Measurements from ENCODE around the gene ATP6V1D. TPM values are rescaled to one million over a fixed set of nuclear protein-coding genes. Genes with fewer than 3 reads are reported as not detected.

ATP6V1D gene
- total and polyA plus RNA-seq, 2 experiments from 2014 or later: 128 to 191 TPM

DNA sequence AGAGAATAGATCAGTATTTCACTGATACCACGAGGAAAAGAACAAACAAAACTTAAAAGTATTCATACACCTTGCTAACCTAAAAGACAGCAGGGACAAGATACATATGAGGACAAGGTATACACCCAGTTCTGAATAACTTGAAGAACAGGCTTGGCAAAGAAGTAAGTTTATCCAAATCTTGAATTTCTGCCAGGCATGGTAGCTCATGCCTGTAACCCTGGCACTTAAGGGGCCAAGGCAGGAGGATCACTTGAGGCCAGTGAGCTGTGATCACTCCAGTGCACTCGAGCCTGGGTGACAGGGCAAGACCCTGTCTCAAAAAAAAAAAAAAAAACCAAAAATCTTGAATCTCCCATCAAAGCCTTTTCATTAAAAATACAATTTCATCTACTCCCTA is 25.5 kb upstream of the ATP6V1D start:
- Histone ChIP-seq H3K27me3 (replicated peaks; ENCODE audit: insufficient read depth) (no peaks in the 10 kb centered on the region), H4K20me1 (ENCODE audit: insufficient read depth) (no peaks in the 10 kb centered on the region), H3K4me1 (ENCODE audit: insufficient read depth) (no peaks in the 10 kb centered on the region), H3K4me2 (ENCODE audit: unreplicated experiment) (no peak overlapping the region), H3K9me3 (ENCODE audit: low read depth) (no peaks in the 10 kb centered on the region), H3K4me3 (no peak overlapping the region), H3K9me2 (ENCODE audit: insufficient read depth) (no peaks in the 10 kb centered on the region), H3F3A (ENCODE audit: insufficient read depth) (peaks cover 60% of the 10 kb centered on the region), H3K36me3 (ENCODE audit: low read depth) (peaks cover 66% of the 10 kb centered on the region), H3K79me2 (ENCODE audit: insufficient read depth) (peaks cover 12% of the 10 kb centered on the region; the same call in 1 of the 2 replicates), H3K27ac (no peak overlapping the region), H3K9ac (no peak overlapping the region), H2AFZ (no peak overlapping the region)
- in situ Hi-C loops (cut with MboI): no loop called here
- WGBS, 2 experiments (ENCODE audit: low coverage in 1 of 2, low lambda C conversion rate in 2 of 2, missing lambda C conversion rate in 2 of 2): 99 to 100% methylated on average over 2 of the region's 2 CpGs
- no peak for TF ChIP-seq EZH2 (IDR thresholded peaks at IDR 0.05; ENCODE audit: insufficient read depth, poor library complexity, severe bottlenecking)
- no peak for TF ChIP-seq EZH2phosphoT487 (IDR thresholded peaks at IDR 0.05; ENCODE audit: insufficient read depth, low read depth)
- DNase-seq: no peak

DNA sequence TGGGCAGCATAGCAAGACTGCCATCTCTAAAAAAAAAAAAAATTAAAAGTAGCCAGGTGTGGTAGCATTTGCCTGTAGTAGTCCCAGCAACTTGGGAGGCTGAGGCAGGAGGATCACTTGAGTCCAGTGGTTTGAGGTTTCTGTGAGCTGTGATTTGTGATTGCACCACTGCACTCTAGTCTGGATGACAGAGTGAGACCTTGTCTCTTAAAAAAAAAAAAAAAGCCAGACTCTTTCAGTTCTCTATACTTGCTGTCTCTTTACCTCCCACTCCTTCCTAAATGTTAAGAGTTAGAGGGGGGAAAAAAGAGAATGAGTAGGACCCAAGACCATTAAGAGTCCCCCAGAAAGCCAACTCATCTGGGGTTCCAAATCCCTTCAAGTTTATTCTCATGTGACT is 18.3 kb upstream of the ATP6V1D start:
- no peak for DNase-seq
- Histone ChIP-seq H3K27ac (no peak overlapping the region), H3K4me2 (ENCODE audit: unreplicated experiment) (no peak overlapping the region), H3K36me3 (ENCODE audit: low read depth) (peaks cover 86% of the 10 kb centered on the region), H2AFZ (no peak overlapping the region), H3K4me1 (ENCODE audit: insufficient read depth) (no peaks in the 10 kb centered on the region), H3F3A (ENCODE audit: insufficient read depth) (peaks cover 13% of the 10 kb centered on the region), H3K9ac (no peak overlapping the region), H3K9me2 (ENCODE audit: insufficient read depth) (no peaks in the 10 kb centered on the region), H3K27me3 (replicated peaks; ENCODE audit: insufficient read depth) (no peaks in the 10 kb centered on the region), H3K79me2 (ENCODE audit: insufficient read depth) (peaks cover 57% of the 10 kb centered on the region), H3K9me3 (ENCODE audit: low read depth) (no peaks in the 10 kb centered on the region), H3K4me3 (no peak overlapping the region), H4K20me1 (ENCODE audit: insufficient read depth) (no peaks in the 10 kb centered on the region)
- in situ Hi-C loops (cut with MboI): no loop called here
- TF ChIP-seq EZH2 (IDR thresholded peaks at IDR 0.05; ENCODE audit: insufficient read depth, poor library complexity, severe bottlenecking) (no peak), EZH2phosphoT487 (IDR thresholded peaks at IDR 0.05; ENCODE audit: insufficient read depth, low read depth) (no peak)

DNA sequence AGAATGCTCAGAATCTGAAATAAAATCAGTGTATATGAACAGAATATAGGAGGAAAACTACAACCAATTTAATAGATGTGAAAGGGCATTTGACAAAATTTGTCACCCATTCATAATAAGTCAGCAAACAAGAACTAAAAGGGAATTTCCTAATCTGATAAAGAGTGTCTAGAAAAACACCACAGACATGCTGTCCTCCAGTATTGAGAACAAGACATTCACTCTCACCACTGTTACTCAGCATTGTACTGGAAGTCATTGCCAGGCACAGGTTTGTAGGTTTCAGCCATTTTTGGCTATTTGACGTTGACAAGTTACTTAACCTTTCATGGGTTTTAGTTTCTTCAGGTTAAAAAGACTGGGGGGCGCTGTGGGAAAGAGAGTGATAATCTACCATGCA is 13.7 kb upstream of the ATP6V1D start:
- peaks cover 88% of the 10 kb centered on the region for H3K36me3 ChIP-seq (ENCODE audit: low read depth)
- H3K79me2 ChIP-seq (ENCODE audit: insufficient read depth): peaks cover 78% of the 10 kb centered on the region
- no peak overlapping the region for H3K4me2 ChIP-seq (ENCODE audit: unreplicated experiment)

DNA sequence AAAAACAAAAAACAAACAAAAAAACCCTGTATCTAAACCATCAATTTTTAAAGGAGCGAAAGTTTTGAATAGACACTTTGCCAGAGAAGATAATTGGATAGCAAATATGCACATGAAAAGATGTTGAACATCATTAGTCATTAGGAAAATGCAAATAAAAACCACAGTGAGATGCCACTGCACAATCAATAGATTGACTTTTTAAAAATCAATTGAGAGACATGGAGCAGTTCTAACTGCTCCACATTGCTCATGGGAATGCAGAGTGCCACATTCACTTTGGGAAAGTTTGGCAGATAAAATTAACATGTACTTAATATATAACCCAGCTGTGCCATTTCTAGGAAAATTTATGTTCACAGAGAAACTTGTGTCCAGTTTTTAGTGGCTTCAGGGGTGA is 13.2 kb upstream of the ATP6V1D start:
- peaks cover 84% of the 10 kb centered on the region for H3K36me3 ChIP-seq (ENCODE audit: low read depth)

More for the DNA sequence above, 13.7 kb upstream of the ATP6V1D start:
- peaks cover 3% of the 10 kb centered on the region; the same call in 1 of the 2 replicates for H3K4me1 ChIP-seq (ENCODE audit: insufficient read depth)
- no peak overlapping the region for H3K9ac ChIP-seq
- H3K27ac ChIP-seq: no peak overlapping the region
- DNase-seq: no peak
- in situ Hi-C loops (cut with MboI): no loop called here
- H2AFZ ChIP-seq: no peak overlapping the region
- H4K20me1 ChIP-seq (ENCODE audit: insufficient read depth): no peaks in the 10 kb centered on the region
- TF ChIP-seq EZH2phosphoT487 (IDR thresholded peaks at IDR 0.05; ENCODE audit: insufficient read depth, low read depth): no peak
- TF ChIP-seq EZH2 (IDR thresholded peaks at IDR 0.05; ENCODE audit: insufficient read depth, poor library complexity, severe bottlenecking): no peak
- H3K4me3 ChIP-seq: no peak overlapping the region
- no peaks in the 10 kb centered on the region for H3K9me3 ChIP-seq (ENCODE audit: low read depth)
- no peaks in the 10 kb centered on the region for H3K27me3 ChIP-seq (replicated peaks; ENCODE audit: insufficient read depth)
- H3F3A ChIP-seq (ENCODE audit: insufficient read depth): peaks cover 4% of the 10 kb centered on the region; the same call in 1 of the 2 replicates
- H3K9me2 ChIP-seq (ENCODE audit: insufficient read depth): no peaks in the 10 kb centered on the region
- WGBS, 2 experiments (ENCODE audit: low coverage in 1 of 2, low lambda C conversion rate in 2 of 2, missing lambda C conversion rate in 2 of 2): 95 to 98% methylated on average over 2 of the region's 2 CpGs

More for the DNA sequence above, 13.2 kb upstream of the ATP6V1D start:
- no peak overlapping the region for H3K4me2 ChIP-seq (ENCODE audit: unreplicated experiment)
- no peak overlapping the region for H3K4me3 ChIP-seq
- H3K9ac ChIP-seq: no peak overlapping the region
- in situ Hi-C loops (cut with MboI): no loop called here
- no peak for TF ChIP-seq EZH2phosphoT487 (IDR thresholded peaks at IDR 0.05; ENCODE audit: insufficient read depth, low read depth)
- H3K4me1 ChIP-seq (ENCODE audit: insufficient read depth): peaks cover 3% of the 10 kb centered on the region; the same call in 1 of the 2 replicates
- H4K20me1 ChIP-seq (ENCODE audit: insufficient read depth): no peaks in the 10 kb centered on the region
- H3K27ac ChIP-seq: no peak overlapping the region
- H3K79me2 ChIP-seq (ENCODE audit: insufficient read depth): peaks cover 80% of the 10 kb centered on the region
- H3K9me2 ChIP-seq (ENCODE audit: insufficient read depth): no peaks in the 10 kb centered on the region
- H2AFZ ChIP-seq: no peak overlapping the region
- no peak for DNase-seq
- no peaks in the 10 kb centered on the region for H3K9me3 ChIP-seq (ENCODE audit: low read depth)
- peaks cover 4% of the 10 kb centered on the region; the same call in 1 of the 2 replicates for H3F3A ChIP-seq (ENCODE audit: insufficient read depth)
- no peaks in the 10 kb centered on the region for H3K27me3 ChIP-seq (replicated peaks; ENCODE audit: insufficient read depth)
- 100% methylated on average over 1 of the region's 1 CpG for WGBS, 2 experiments (ENCODE audit: low coverage in 1 of 2, low lambda C conversion rate in 2 of 2, missing lambda C conversion rate in 2 of 2)

Data from GM23248 (cell line).